Activated T-cell treated with anti-CD3 and anti-CD28 coated beads, Interleukin-2, amount 50 U/mL, for 4 hours (primary cell): ENCODE data around the gene COG3. TPM values are rescaled to one million over a fixed set of nuclear protein-coding genes. Genes with fewer than 3 reads are reported as not detected.

Experiments
- ATAC-seq, 2 donors: fragments of 200-7000 bp; cut with Tn5 transposase; one replicate each; pipeline ENCODE4 v1.10.0; 2021
- DNase-seq: peaks from one replicate; pipeline ENCODE4 v3.0.0-alpha.2; 2020
- H3K27me3 Mint-ChIP-seq: one replicate; pipeline ENCODE4 v1.8.0; 2021; ENCODE audit warnings: low read depth, mixed read lengths
- H3K36me3 Mint-ChIP-seq: one replicate; pipeline ENCODE4 v1.8.0; 2022; ENCODE audit warnings: mixed read lengths; ENCODE audit not compliant: insufficient read depth
- H3K4me1 Mint-ChIP-seq: one replicate; pipeline ENCODE4 v1.8.0; 2021; ENCODE audit warnings: low read depth, mixed read lengths
- H3K4me3 Mint-ChIP-seq: one replicate; pipeline ENCODE4 v1.8.0; 2021; ENCODE audit warnings: mild to moderate bottlenecking, moderate library complexity, mixed read lengths
- H3K9me3 Mint-ChIP-seq: one replicate; pipeline ENCODE4 v1.8.0; 2021; ENCODE audit warnings: mixed read lengths
- total RNA-seq, 3 donors: library from RNA; stranded (reverse); gene quantifications; one replicate each; pipeline ENCODE4 v1.2.1, GENCODE V29; 2021

The COG3 gene
- total RNA-seq, 3 donors from 2014 or later = 21.7 to 23.6 (median 22.0) TPM

GRCh38 chr13:45436332-45436731 is 28.4 kb upstream of the COG3 start:
- Mint-ChIP-seq H3K4me3 (no peak overlapping the region), H3K27me3 (no peaks in the 10 kb centered on the region), H3K36me3 (no peaks in the 10 kb centered on the region), H3K4me1 (peaks cover under 1% of the 10 kb centered on the region), H3K9me3 (no peaks in the 10 kb centered on the region)
- DNase-seq (no peak), ATAC-seq (no peak)

GRCh38 chr13:45436953-45437352 is 27.8 kb upstream of the COG3 start:
- ATAC-seq = no peak
- Mint-ChIP-seq H3K9me3 (no peaks in the 10 kb centered on the region), H3K4me1 (peaks cover 6% of the 10 kb centered on the region), H3K4me3 (no peak overlapping the region), H3K27me3 (no peaks in the 10 kb centered on the region), H3K36me3 (no peaks in the 10 kb centered on the region)
- DNase-seq = no peak

GRCh38 chr13:45437947-45438346 is 26.8 kb upstream of the COG3 start:
- ATAC-seq = no peak
- DNase-seq = no peak
- Mint-ChIP-seq H3K4me1 (peaks cover 9% of the 10 kb centered on the region), H3K4me3 (no peak overlapping the region), H3K36me3 (no peaks in the 10 kb centered on the region), H3K9me3 (no peaks in the 10 kb centered on the region), H3K27me3 (no peaks in the 10 kb centered on the region)

- ATAC-seq = no peak
- no peaks in the 10 kb centered on the region for H3K9me3 Mint-ChIP-seq
These were observed 25.7 kb upstream of the COG3 start for GRCh38 chr13:45439008-45439407.

GRCh38 chr13:45439781-45440462 is 24.8 kb upstream of the COG3 start:
- DNase-seq = no peak
- H3K9me3 Mint-ChIP-seq = no peaks in the 10 kb centered on the region
- peaks cover 9% of the 10 kb centered on the region for H3K4me1 Mint-ChIP-seq
- H3K36me3 Mint-ChIP-seq = no peaks in the 10 kb centered on the region
- H3K27me3 Mint-ChIP-seq = no peaks in the 10 kb centered on the region
- H3K4me3 Mint-ChIP-seq = no peak overlapping the region
- ATAC-seq = no peak

More at GRCh38 chr13:45439008-45439407, 25.7 kb upstream of the COG3 start:
- Mint-ChIP-seq H3K27me3 (no peaks in the 10 kb centered on the region), H3K4me1 (peaks cover 9% of the 10 kb centered on the region), H3K4me3 (no peak overlapping the region), H3K36me3 (no peaks in the 10 kb centered on the region)
- DNase-seq = no peak

- no peak for DNase-seq
- Mint-ChIP-seq H3K4me3 (no peak overlapping the region), H3K36me3 (no peaks in the 10 kb centered on the region), H3K27me3 (no peaks in the 10 kb centered on the region), H3K9me3 (no peaks in the 10 kb centered on the region), H3K4me1 (peaks cover 9% of the 10 kb centered on the region)
- peak; percentile 61 to 81 for ATAC-seq
These were observed 23.1 kb upstream of the COG3 start for GRCh38 chr13:45441633-45442032.

- DNase-seq = no peak
- peaks cover 9% of the 10 kb centered on the region for H3K4me1 Mint-ChIP-seq
- H3K36me3 Mint-ChIP-seq = no peaks in the 10 kb centered on the region
- H3K27me3 Mint-ChIP-seq = no peaks in the 10 kb centered on the region
- no peak for ATAC-seq
- no peaks in the 10 kb centered on the region for H3K9me3 Mint-ChIP-seq
- H3K4me3 Mint-ChIP-seq = no peak overlapping the region
These were observed 19.7 kb upstream of the COG3 start for GRCh38 chr13:45445053-45445452.

GRCh38 chr13:45446181-45446580 is 18.6 kb upstream of the COG3 start:
- H3K4me3 Mint-ChIP-seq = no peak overlapping the region
- peaks cover 9% of the 10 kb centered on the region for H3K4me1 Mint-ChIP-seq
- no peaks in the 10 kb centered on the region for H3K9me3 Mint-ChIP-seq
- H3K27me3 Mint-ChIP-seq = no peaks in the 10 kb centered on the region
- no peaks in the 10 kb centered on the region for H3K36me3 Mint-ChIP-seq
- DNase-seq = no peak
- ATAC-seq = no peak

- Mint-ChIP-seq H3K4me1 (peaks cover under 1% of the 10 kb centered on the region), H3K36me3 (no peaks in the 10 kb centered on the region), H3K4me3 (no peak overlapping the region), H3K27me3 (no peaks in the 10 kb centered on the region), H3K9me3 (no peaks in the 10 kb centered on the region)
- DNase-seq (no peak), ATAC-seq (no peak)
These were observed 17.6 kb upstream of the COG3 start for GRCh38 chr13:45447050-45447661.

- no peak for ATAC-seq
- DNase-seq = no peak
- no peak overlapping the region for H3K4me3 Mint-ChIP-seq
- no peaks in the 10 kb centered on the region for H3K27me3 Mint-ChIP-seq
- no peaks in the 10 kb centered on the region for H3K36me3 Mint-ChIP-seq
- H3K9me3 Mint-ChIP-seq = no peaks in the 10 kb centered on the region
- no peaks in the 10 kb centered on the region for H3K4me1 Mint-ChIP-seq
These were observed 15.7 kb upstream of the COG3 start for GRCh38 chr13:45448965-45449559.

- DNase-seq = no peak
- Mint-ChIP-seq H3K9me3 (no peaks in the 10 kb centered on the region), H3K4me1 (no peaks in the 10 kb centered on the region), H3K27me3 (no peaks in the 10 kb centered on the region), H3K4me3 (no peak overlapping the region), H3K36me3 (no peaks in the 10 kb centered on the region)
- no peak for ATAC-seq
These were observed 13.5 kb upstream of the COG3 start for GRCh38 chr13:45451282-45451681.

GRCh38 chr13:45454204-45454603 is 10.5 kb upstream of the COG3 start:
- no peaks in the 10 kb centered on the region for H3K27me3 Mint-ChIP-seq
- DNase-seq = no peak
- ATAC-seq = no peak
- H3K4me1 Mint-ChIP-seq = no peaks in the 10 kb centered on the region
- no peaks in the 10 kb centered on the region for H3K36me3 Mint-ChIP-seq
- peaks cover 10% of the 10 kb centered on the region for H3K9me3 Mint-ChIP-seq
- H3K4me3 Mint-ChIP-seq = no peak overlapping the region

- Mint-ChIP-seq H3K4me3 (no peak overlapping the region), H3K27me3 (no peaks in the 10 kb centered on the region), H3K9me3 (peaks cover 10% of the 10 kb centered on the region), H3K4me1 (peaks cover under 1% of the 10 kb centered on the region), H3K36me3 (no peaks in the 10 kb centered on the region)
- ATAC-seq = no peak
- DNase-seq = no peak
These were observed 8.4 kb upstream of the COG3 start for GRCh38 chr13:45456196-45456972.

- ATAC-seq = no peak
- no peak for DNase-seq
- peak overlapping the region; percentile 93 for H3K4me3 Mint-ChIP-seq
- no peaks in the 10 kb centered on the region for H3K9me3 Mint-ChIP-seq
- H3K4me1 Mint-ChIP-seq = peaks cover 52% of the 10 kb centered on the region
- H3K27me3 Mint-ChIP-seq = no peaks in the 10 kb centered on the region
- peaks cover 8% of the 10 kb centered on the region for H3K36me3 Mint-ChIP-seq
These were observed 525 bp upstream of the COG3 start for GRCh38 chr13:45464141-45464686.
